EH (cell line): ENCODE data around the gene ZNF777.
A peak's percentile ranks its signal among the peaks of the same experiment; 100 is the strongest.

Experiments used
- DNase-seq: peaks from one replicate; pipeline ENCODE4 v3.0.0-alpha.2; 2015; ENCODE audit warnings: low read depth

ZNF777 gene

DNA sequence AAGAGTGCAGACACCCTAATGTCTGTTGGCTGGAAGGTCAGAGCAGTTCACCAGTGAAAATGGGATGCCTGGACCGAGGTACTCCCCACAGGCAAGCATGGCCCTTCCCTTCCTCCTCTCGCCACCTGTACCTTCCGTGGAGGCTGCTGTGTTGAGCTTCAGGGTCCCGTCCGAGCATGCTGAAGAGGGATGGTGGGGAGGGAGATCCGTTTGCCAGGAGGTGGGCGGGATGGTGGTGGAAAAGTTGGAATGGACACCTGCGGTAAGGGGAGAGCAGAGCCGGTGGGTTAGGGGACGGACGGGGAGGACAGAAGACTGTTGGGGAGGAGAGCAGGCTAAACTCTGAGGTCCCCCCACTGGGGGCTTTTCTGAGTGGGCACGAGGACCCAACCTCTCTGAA lies 15.9 kb upstream of the ZNF777 start:
- no peak for DNase-seq

DNA sequence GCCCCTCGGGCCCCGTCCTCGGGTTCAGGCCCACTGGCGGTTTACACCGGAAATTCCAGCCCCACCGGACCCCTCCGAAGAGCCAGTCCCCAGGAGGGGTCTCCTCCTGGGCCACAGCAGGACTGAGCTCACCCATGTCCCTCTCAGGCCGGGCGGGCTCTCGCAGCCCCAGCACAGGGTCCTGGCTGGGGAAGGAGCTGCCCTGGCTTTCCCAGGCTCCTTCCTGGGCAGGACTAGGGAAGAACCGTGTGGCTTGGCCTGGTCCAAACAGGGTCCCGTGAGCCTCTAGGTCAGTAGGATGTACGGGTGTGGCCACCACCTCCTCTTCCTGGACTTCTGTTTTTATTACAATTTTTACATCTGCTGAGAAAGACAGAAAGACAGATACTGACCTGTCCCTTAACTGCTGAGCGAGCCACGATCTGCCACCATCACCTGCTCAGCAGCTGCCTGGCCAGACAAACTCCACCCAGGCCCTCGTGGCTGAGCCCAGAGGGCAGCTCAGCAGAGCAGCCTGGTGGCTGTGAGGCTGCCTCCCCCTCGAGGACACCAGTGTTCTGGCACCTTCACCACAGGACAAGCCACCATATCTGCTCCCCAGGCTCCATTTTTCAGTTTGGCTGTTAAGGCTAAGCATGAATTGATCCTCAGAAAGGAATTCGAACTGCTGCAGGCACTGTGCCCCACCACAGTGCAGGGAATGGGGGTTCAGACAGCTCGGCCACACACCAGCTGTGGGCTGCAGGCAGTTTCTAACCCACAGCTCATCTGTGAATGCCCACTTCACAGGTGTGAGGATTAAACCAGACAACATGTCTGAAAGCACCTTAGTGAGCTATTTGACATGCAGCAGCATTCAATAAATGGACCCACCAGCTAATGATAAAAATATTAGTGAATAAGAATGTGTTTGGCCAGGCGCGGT lies 14.5 kb upstream of the ZNF777 start:
- no peak for DNase-seq

GRCh38 chr7:149474309-149475120 lies 13.7 kb upstream of the ZNF777 start:
- DNase-seq = no peak

DNA sequence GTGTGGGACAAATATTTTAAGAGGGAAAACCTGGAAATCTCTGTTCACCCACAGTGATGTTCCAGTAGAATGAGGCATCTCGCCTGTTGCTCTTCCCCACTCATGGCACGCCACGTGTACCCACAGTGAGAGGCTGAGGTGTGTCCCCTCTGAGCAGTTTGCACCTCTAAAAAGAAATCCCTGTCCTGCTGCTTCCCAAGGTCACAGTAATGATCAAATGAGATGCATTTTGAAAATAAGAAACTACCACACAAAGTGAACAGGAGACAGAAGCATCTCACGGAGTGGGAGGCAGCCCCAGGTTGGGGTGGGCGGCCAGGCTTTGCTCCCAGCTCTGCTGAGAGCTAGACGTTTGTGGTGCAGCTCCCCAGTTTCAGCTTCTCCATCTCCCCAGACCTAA lies 12.4 kb upstream of the ZNF777 start:
- DNase-seq = no peak

GRCh38 chr7:149471289-149471953 lies 10.6 kb upstream of the ZNF777 start:
- no peak for DNase-seq

DNA sequence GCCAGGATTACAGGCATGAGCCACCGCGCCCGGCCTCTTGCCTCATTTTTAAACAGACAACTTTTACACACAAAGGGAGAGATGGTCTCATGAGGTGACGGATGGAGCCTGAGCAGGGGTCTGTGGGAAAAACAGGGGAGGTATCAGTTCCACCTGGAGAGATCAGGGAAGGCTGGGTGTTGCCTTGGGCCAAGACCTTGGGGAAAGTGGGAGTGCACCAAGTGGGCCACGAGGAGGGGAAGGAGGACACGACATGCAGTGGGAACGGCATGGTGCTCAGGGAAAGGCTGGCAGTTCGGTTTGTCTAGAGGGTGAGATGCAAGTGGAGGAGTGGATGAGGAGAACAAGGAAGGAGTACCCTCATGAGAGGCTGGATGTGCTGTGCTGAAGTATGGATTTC lies 8.9 kb upstream of the ZNF777 start:
- no peak for DNase-seq

DNA sequence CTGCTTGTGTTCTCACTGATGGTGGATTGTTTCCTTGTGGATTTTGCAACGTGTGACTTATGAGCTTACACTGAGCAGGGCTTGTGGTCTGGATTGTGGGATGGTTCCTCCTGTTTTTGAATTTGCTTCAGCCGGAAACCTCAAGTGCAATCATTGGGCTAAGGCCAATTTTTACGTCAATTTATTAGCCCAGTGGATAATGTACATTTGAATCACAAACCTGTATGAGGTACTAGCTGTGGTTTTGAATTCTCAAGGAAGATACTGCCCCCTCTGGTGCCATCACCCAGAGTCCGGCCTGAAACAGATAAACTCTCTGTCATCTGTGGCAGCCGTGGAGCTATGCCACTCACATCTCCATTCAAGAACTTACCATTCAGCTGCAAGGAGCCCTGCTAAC lies 7.3 kb upstream of the ZNF777 start:
- DNase-seq = peak; percentile 2

GRCh38 chr7:149467321-149467859 lies 6.5 kb upstream of the ZNF777 start:
- no peak for DNase-seq

GRCh38 chr7:149466364-149466763 lies 5.5 kb upstream of the ZNF777 start:
- DNase-seq = no peak

GRCh38 chr7:149463500-149464161 lies 2.8 kb upstream of the ZNF777 start:
- no peak for DNase-seq

- no peak for DNase-seq
Measured at GRCh38 chr7:149462101-149462520, 1.2 kb upstream of the ZNF777 start.

- peak; percentile 27 for DNase-seq
Measured at GRCh38 chr7:149459540-149460452, 1.1 kb downstream of the ZNF777 start.

DNA sequence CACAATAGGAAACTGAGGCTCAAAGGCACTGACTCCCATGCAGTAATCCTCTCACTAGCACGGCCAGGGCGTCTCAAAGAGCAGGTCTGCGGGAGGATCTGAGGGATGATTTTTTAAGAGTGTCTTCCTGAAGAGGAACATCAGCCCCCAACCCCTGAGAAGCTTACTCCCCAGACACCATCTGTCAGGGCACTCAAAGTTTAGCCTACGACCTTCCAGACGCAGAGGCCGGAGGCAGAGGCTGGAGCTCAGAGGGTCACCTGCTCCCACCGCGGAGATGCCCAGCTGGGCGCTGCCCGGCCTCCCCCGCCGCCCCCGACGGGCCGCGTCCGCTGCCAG lies 1.7 kb downstream of the ZNF777 start:
- no peak for DNase-seq

GRCh38 chr7:149458235-149458634 lies 2.6 kb downstream of the ZNF777 start:
- no peak for DNase-seq

GRCh38 chr7:149457766-149458165 lies 3.1 kb downstream of the ZNF777 start:
- DNase-seq = no peak

DNA sequence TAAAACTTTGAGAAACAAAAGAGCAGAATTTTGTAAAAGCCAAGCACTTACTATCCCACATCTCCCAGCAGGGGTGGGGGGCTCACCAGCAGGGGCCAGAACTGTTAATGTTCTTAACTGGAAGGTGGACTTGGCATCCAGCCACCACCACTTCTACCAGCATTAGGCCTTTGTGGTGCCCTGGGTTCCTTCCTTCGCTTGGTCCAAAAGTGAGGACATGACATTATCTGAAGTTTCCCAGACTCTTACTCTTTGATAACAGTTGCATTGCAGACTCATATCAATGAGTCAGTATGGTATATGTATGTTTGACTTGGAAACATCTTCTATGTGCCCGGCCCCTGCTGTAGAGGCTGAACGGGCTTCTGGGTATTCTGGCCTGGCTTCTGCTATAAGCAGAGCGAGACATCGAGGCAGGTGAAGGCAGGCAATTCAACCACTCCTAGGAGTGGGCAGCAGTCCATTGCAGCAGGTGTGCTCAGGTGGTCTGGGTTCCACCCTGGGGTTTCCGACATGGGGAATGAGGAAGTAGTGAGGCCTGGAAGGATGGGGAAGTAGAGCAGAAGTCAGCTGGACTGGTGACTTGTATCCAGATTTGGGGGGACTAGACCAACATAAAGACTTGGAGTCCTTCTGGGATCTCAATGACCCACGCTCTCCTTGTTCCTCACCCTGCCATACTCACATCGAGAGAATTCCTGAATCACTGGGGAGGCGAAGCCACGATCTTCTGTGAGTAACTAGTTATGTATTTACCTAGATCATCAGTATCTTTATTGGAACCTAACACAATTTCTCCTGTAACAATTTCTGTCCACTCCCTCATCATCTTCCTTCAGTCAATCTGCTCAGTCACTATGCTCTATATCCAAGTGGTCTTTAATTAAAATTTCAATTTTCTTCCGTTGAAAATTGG lies 4.1 kb downstream of the ZNF777 start:
- DNase-seq = no peak

GRCh38 chr7:149455175-149455950 lies 5.5 kb downstream of the ZNF777 start:
- no peak for DNase-seq

- DNase-seq = no peak
Measured at GRCh38 chr7:149454750-149455149, 6.1 kb downstream of the ZNF777 start.

DNA sequence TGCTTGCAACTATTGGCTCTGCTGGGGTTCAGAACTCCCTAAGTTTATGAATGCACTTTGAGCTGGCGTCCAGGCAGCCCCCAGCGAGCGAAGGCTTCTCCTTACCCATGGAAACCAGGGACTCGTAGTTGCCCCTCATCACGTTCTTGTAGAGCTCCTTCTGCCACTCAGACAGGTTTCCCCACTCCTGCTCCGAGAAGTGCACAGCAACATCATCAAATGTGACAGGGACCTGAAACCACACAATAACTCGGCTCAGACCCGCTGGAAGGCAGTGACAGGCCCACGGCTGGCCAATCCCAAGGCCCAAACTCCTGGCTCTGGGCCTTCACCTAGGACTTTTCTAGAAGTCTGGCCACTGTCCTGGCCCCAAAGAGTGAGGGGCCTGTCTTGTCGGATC lies 6.9 kb downstream of the ZNF777 start:
- DNase-seq = no peak
